Measurements from ENCODE around the gene ASPN. TPM values are rescaled to one million over a fixed set of nuclear protein-coding genes. Genes with fewer than 3 reads are reported as not detected.
A peak's percentile ranks its signal among the peaks of the same experiment; 100 is the strongest.

Gene ASPN
- total RNA-seq, 4 donors from 2014 or later: 1.4 to 4.2 (median 3.1) TPM

GRCh38 chr9:92457576-92457975, 24.7 kb downstream of the ASPN start:
- TF ChIP-seq POLR2A (IDR thresholded peaks at IDR 0.05): no peak
- TF ChIP-seq, protein P1, sequence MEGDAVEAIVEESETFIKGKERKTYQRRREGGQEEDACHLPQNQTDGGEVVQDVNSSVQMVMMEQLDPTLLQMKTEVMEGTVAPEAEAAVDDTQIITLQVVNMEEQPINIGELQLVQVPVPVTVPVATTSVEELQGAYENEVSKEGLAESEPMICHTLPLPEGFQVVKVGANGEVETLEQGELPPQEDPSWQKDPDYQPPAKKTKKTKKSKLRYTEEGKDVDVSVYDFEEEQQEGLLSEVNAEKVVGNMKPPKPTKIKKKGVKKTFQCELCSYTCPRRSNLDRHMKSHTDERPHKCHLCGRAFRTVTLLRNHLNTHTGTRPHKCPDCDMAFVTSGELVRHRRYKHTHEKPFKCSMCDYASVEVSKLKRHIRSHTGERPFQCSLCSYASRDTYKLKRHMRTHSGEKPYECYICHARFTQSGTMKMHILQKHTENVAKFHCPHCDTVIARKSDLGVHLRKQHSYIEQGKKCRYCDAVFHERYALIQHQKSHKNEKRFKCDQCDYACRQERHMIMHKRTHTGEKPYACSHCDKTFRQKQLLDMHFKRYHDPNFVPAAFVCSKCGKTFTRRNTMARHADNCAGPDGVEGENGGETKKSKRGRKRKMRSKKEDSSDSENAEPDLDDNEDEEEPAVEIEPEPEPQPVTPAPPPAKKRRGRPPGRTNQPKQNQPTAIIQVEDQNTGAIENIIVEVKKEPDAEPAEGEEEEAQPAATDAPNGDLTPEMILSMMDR (IDR thresholded peaks at IDR 0.05 in 4 of 5, conservative IDR thresholded peaks at IDR 0.05 in 1 of 5): no peak
- in situ Hi-C loops (cut with MboI; ENCODE audit: low sequenced_read_pairs in 4 of 4) (loop anchor here in 1 of 4 donors (25.0 kb wide), 1 partner anchor 180 kb away; no protein-coding TSS in a partner anchor), intact Hi-C loops (cut with DNase I; ENCODE audit: low total_unique reads) (no loop called here)
- no peaks in the 10 kb centered on the region for H3K4me1 ChIP-seq
- H3K9me3 ChIP-seq: no peaks in the 10 kb centered on the region
- no peak overlapping the region for H3K27ac ChIP-seq
- DNase-seq (no peak), ATAC-seq (no peak)
- H3K27me3 ChIP-seq: no peaks in the 10 kb centered on the region
- no peaks in the 10 kb centered on the region for H3K36me3 ChIP-seq
- no peak overlapping the region for H3K4me3 ChIP-seq

GRCh38 chr9:92455217-92455616, 27.1 kb downstream of the ASPN start:
- H3K4me1 ChIP-seq: no peaks in the 10 kb centered on the region
- H3K9me3 ChIP-seq: no peaks in the 10 kb centered on the region
- DNase-seq (no peak), ATAC-seq (no peak)
- intact Hi-C loops (cut with DNase I; ENCODE audit: low total_unique reads): no loop called here
- in situ Hi-C loops (cut with MboI; ENCODE audit: low sequenced_read_pairs in 4 of 4): loop anchor here in 1 of 4 donors (25.0 kb wide), 1 partner anchor 182 kb away; no protein-coding TSS in a partner anchor
- no peak overlapping the region for H3K4me3 ChIP-seq
- H3K27ac ChIP-seq: no peak overlapping the region
- TF ChIP-seq, protein P1 (IDR thresholded peaks at IDR 0.05 in 4 of 5, conservative IDR thresholded peaks at IDR 0.05 in 1 of 5): no peak
- no peak for TF ChIP-seq POLR2A (IDR thresholded peaks at IDR 0.05)
- H3K36me3 ChIP-seq: no peaks in the 10 kb centered on the region
- no peaks in the 10 kb centered on the region for H3K27me3 ChIP-seq

GRCh38 chr9:92446536-92446935, 35.8 kb downstream of the ASPN start:
- Histone ChIP-seq H3K9me3 (no peaks in the 10 kb centered on the region), H3K4me1 (no peaks in the 10 kb centered on the region), H3K27me3 (no peaks in the 10 kb centered on the region), H3K4me3 (no peak overlapping the region), H3K27ac (no peak overlapping the region), H3K36me3 (no peaks in the 10 kb centered on the region)
- intact Hi-C loops (cut with DNase I; ENCODE audit: low total_unique reads) (no loop called here), in situ Hi-C loops (cut with MboI; ENCODE audit: low sequenced_read_pairs in 4 of 4) (no loop called here)
- DNase-seq: no peak
- TF ChIP-seq, protein P1 (IDR thresholded peaks at IDR 0.05 in 4 of 5, conservative IDR thresholded peaks at IDR 0.05 in 1 of 5): no peak
- no peak for TF ChIP-seq POLR2A (IDR thresholded peaks at IDR 0.05)
- ATAC-seq: no peak

GRCh38 chr9:92444841-92445240, 37.5 kb downstream of the ASPN start:
- TF ChIP-seq, protein P1 (IDR thresholded peaks at IDR 0.05 in 4 of 5, conservative IDR thresholded peaks at IDR 0.05 in 1 of 5): no peak
- no peak for TF ChIP-seq POLR2A (IDR thresholded peaks at IDR 0.05)
- in situ Hi-C loops (cut with MboI; ENCODE audit: low sequenced_read_pairs in 4 of 4) (no loop called here), intact Hi-C loops (cut with DNase I; ENCODE audit: low total_unique reads) (no loop called here)
- no peak overlapping the region for H3K27ac ChIP-seq
- no peaks in the 10 kb centered on the region for H3K27me3 ChIP-seq
- H3K4me1 ChIP-seq: peaks cover 4 to 5% of the 10 kb centered on the region in 2 donors
- DNase-seq (no peak), ATAC-seq (no peak)
- H3K9me3 ChIP-seq: no peaks in the 10 kb centered on the region
- no peaks in the 10 kb centered on the region for H3K36me3 ChIP-seq
- H3K4me3 ChIP-seq: no peak overlapping the region

- H3K27me3 ChIP-seq: no peaks in the 10 kb centered on the region
- no peak overlapping the region for H3K4me3 ChIP-seq
- H3K27ac ChIP-seq: peak overlapping the region in 1 of 4 donors; percentile 34
- TF ChIP-seq, protein P1 (IDR thresholded peaks at IDR 0.05 in 4 of 5, conservative IDR thresholded peaks at IDR 0.05 in 1 of 5): no peak
- TF ChIP-seq POLR2A (IDR thresholded peaks at IDR 0.05): no peak
- peaks cover 5 to 10% of the 10 kb centered on the region in 2 donors for H3K4me1 ChIP-seq
- no peaks in the 10 kb centered on the region for H3K36me3 ChIP-seq
- in situ Hi-C loops (cut with MboI; ENCODE audit: low sequenced_read_pairs in 4 of 4) (no loop called here), intact Hi-C loops (cut with DNase I; ENCODE audit: low total_unique reads) (no loop called here)
- ATAC-seq (no peak), DNase-seq (no peak)
- H3K9me3 ChIP-seq: no peaks in the 10 kb centered on the region
Measured at GRCh38 chr9:92440751-92441046, 41.6 kb downstream of the ASPN start.
